Fibroblast of skin of right quadriceps (primary cell): ENCODE results near the gene C22orf15.
A peak's percentile ranks its signal among the peaks of the same experiment; 100 is the strongest.

Experiments
- DNase-seq: peaks from one replicate; pipeline ENCODE4 v3.0.0-alpha.2; 2013

Gene C22orf15

GRCh38 chr22:23774114-23774921, 11.5 kb downstream of the C22orf15 start:
- no peak for DNase-seq

- peak; percentile 26 for DNase-seq
Measured at GRCh38 chr22:23774922-23775436, 12.2 kb downstream of the C22orf15 start.

- DNase-seq = no peak
Measured at GRCh38 chr22:23775779-23776375, 13.1 kb downstream of the C22orf15 start.

- DNase-seq = peak; percentile 18
Measured at GRCh38 chr22:23777776-23778576, 15.2 kb downstream of the C22orf15 start.

- DNase-seq = no peak
Measured at GRCh38 chr22:23778577-23778900, 15.7 kb downstream of the C22orf15 start.

- DNase-seq = no peak
Measured at GRCh38 chr22:23779083-23779482, 16.3 kb downstream of the C22orf15 start.

GRCh38 chr22:23779731-23780130, 16.9 kb downstream of the C22orf15 start:
- DNase-seq = no peak

- no peak for DNase-seq
Measured at GRCh38 chr22:23780146-23780748, 17.5 kb downstream of the C22orf15 start.

- DNase-seq = no peak
Measured at GRCh38 chr22:23781065-23781464, 18.3 kb downstream of the C22orf15 start.

- DNase-seq = peak; percentile 66
Measured at GRCh38 chr22:23781511-23782183, 18.9 kb downstream of the C22orf15 start.

GRCh38 chr22:23782252-23782651, 19.5 kb downstream of the C22orf15 start:
- DNase-seq = no peak

- no peak for DNase-seq
Measured at GRCh38 chr22:23782703-23783102, 19.9 kb downstream of the C22orf15 start.

GRCh38 chr22:23783265-23784150, 20.7 kb downstream of the C22orf15 start:
- DNase-seq = no peak

GRCh38 chr22:23784215-23784732, 21.5 kb downstream of the C22orf15 start:
- DNase-seq = peak; percentile 22

GRCh38 chr22:23786261-23786710, 23.5 kb downstream of the C22orf15 start:
- no peak for DNase-seq

GRCh38 chr22:23786752-23787599, 24.2 kb downstream of the C22orf15 start, which contains the start of gene SMARCB1:
Gene SMARCB1, plus strand, starts transcription at chr22:23786966. Its CDS starts 204 bp downstream, at chr22:23787170.
- DNase-seq = peak; percentile 91

- DNase-seq = no peak
Measured at GRCh38 chr22:23787600-23787896, 24.8 kb downstream of the C22orf15 start.

GRCh38 chr22:23787910-23788309, 25.1 kb downstream of the C22orf15 start:
- no peak for DNase-seq

GRCh38 chr22:23789121-23789520, 26.3 kb downstream of the C22orf15 start:
- no peak for DNase-seq

GRCh38 chr22:23789638-23790037, 26.8 kb downstream of the C22orf15 start:
- DNase-seq = no peak
